HepG2 (cell line): ENCODE results near the gene GPLD1. TPM values are rescaled to one million over a fixed set of nuclear protein-coding genes. Genes with fewer than 3 reads are reported as not detected.
A peak's percentile ranks its signal among the peaks of the same experiment; 100 is the strongest.

ENCODE experiments used
- AGO1 ChIP-seq: fragments of 200-400 bp; formaldehyde crosslinking; IDR thresholded peaks from 2 replicates; pipeline ENCODE4 v1.6.1; 2017; ENCODE audit warnings: mild to moderate bottlenecking, low read depth, low read length, moderate library complexity; ENCODE audit not compliant: poor library complexity, severe bottlenecking
- ARID4A ChIP-seq: sonication (generic); formaldehyde crosslinking; IDR thresholded peaks from 2 replicates; pipeline ENCODE4 v1.5.0; 2020; ENCODE audit warnings: mild to moderate bottlenecking, missing genetic modification reagents, borderline replicate concordance
- HBP1 ChIP-seq: IDR thresholded peaks from 2 replicates; pipeline ENCODE4 v1.6.1; 2016; ENCODE audit warnings: low read depth, control low read depth
- ZFP36 ChIP-seq: fragments of 150-350 bp; IDR thresholded peaks from 2 replicates; pipeline ENCODE4 v1.6.1; 2018; ENCODE audit warnings: borderline replicate concordance, low read length, low read depth; ENCODE audit not compliant: partially characterized antibody
- ZFP82 ChIP-seq: sonication (generic); formaldehyde crosslinking; IDR thresholded peaks from 2 replicates; pipeline ENCODE4 v1.5.1; 2020; ENCODE audit warnings: mild to moderate bottlenecking, missing genetic modification reagents, borderline replicate concordance
- ZNF570 ChIP-seq: sonication (generic); formaldehyde crosslinking; IDR thresholded peaks from 2 replicates; pipeline ENCODE4 v1.4.0; 2020; ENCODE audit warnings: mild to moderate bottlenecking, missing genetic modification reagents, borderline replicate concordance
- ZNF580 ChIP-seq: IDR thresholded peaks from 2 replicates; pipeline ENCODE4 v1.6.1; 2016; ENCODE audit warnings: low read depth, borderline replicate concordance
- ZNF615 ChIP-seq: sonication (generic); formaldehyde crosslinking; IDR thresholded peaks from 2 replicates; pipeline ENCODE4 v1.5.0; 2020; ENCODE audit warnings: mild to moderate bottlenecking, missing genetic modification reagents, borderline replicate concordance
- ZNF720 ChIP-seq: sonication (generic); formaldehyde crosslinking; IDR thresholded peaks from 2 replicates; pipeline ENCODE4 v1.4.0; 2020; ENCODE audit warnings: missing genetic modification reagents
- ZNF784 ChIP-seq: sonication (generic); formaldehyde crosslinking; IDR thresholded peaks from 2 replicates; pipeline ENCODE4 v1.5.1; 2020; ENCODE audit warnings: missing genetic modification reagents, mild to moderate bottlenecking, borderline replicate concordance
- ZSCAN31 ChIP-seq: sonication (generic); formaldehyde crosslinking; IDR thresholded peaks from 2 replicates; pipeline ENCODE4 v1.5.0; 2020; ENCODE audit warnings: low read depth, mild to moderate bottlenecking, missing genetic modification reagents
- polyA plus RNA-seq, 8 experiments: library from polyadenylated mRNA; depleted of rRNA in 3 of 8; stranded (reverse) in 7 of 8; unstranded in 1 of 8; fragments of >200 nt; fragmentation: Illumina TruSeq in 4 of 8; extraction: Trizol in 4 of 8; gene quantifications; 2 replicates each; pipeline versions ENCODE4 v1.2.1 to v1.2.3, GENCODE V29; 2011 to 2016; ENCODE audit warnings: low read depth in 4 of 8, missing spikeins in 1 of 8, mixed read lengths in 1 of 8; ENCODE audit not compliant: insufficient read depth in 1 of 8
- total RNA-seq, 5 experiments: library from RNA; depleted of rRNA; stranded (reverse); fragments of >200 nt; fragmentation: Illumina TruSeq; extraction: Trizol; gene quantifications; 2 replicates each; pipeline ENCODE4 v1.2.3, GENCODE V29; 2016; ENCODE audit warnings: low read depth in 1 of 5
- TF ChIP-seq, protein P1 (sequence below): sonication (generic); formaldehyde crosslinking; IDR thresholded peaks from 2 replicates; pipeline ENCODE4 v1.8.1; 2022; ENCODE audit warnings: low read depth, mild to moderate bottlenecking, missing genetic modification reagents
- TF ChIP-seq, protein P2 (sequence below): IDR thresholded peaks from 2 replicates; pipeline ENCODE4 v1.6.1; 2018; ENCODE audit warnings: missing genetic modification reagents, mild to moderate bottlenecking, missing compliant biosample characterization
- TF ChIP-seq, protein P3 (sequence below): sonication (generic); formaldehyde crosslinking; conservative IDR thresholded peaks from 2 replicates; pipeline ENCODE4 v1.4.0; 2020; ENCODE audit warnings: missing genetic modification reagents

Gene GPLD1
- total and polyA plus RNA-seq, 2 of the 13 experiments (the other 11 are each of a cell fraction or from before 2014, with no cell fraction given) = 6.2 to 7.6 TPM

DNA sequence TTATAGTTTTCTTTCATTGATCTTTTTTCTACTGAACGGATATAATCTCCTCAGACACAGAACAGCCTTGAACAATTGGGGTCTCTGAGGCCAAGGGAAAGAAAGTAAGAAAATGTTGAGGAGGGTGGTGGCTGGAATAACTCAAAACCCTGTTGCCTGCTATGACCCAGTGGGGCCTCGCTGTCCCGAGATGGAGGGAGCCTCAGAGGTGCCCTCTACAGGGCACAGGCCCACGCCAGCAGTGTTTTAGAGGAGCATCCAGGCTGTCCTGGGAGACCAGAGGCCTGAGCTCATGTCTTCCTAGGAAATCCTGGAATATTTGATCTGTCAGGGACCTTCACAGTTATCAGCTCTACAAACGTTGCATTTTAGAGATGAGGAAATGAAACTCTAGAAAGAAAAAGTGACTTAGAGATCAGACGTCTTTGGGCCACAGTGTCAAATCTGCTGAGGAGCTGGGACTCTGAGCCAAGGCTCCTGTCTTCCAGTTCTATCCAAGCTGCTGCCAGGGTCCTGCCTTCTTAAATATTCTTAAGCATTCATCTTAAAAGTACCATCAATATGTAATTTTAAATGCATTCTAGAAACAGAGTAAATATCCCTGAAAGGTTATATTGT lies 31.7 kb upstream of the GPLD1 start (continued):
- TF ChIP-seq, protein P1, sequence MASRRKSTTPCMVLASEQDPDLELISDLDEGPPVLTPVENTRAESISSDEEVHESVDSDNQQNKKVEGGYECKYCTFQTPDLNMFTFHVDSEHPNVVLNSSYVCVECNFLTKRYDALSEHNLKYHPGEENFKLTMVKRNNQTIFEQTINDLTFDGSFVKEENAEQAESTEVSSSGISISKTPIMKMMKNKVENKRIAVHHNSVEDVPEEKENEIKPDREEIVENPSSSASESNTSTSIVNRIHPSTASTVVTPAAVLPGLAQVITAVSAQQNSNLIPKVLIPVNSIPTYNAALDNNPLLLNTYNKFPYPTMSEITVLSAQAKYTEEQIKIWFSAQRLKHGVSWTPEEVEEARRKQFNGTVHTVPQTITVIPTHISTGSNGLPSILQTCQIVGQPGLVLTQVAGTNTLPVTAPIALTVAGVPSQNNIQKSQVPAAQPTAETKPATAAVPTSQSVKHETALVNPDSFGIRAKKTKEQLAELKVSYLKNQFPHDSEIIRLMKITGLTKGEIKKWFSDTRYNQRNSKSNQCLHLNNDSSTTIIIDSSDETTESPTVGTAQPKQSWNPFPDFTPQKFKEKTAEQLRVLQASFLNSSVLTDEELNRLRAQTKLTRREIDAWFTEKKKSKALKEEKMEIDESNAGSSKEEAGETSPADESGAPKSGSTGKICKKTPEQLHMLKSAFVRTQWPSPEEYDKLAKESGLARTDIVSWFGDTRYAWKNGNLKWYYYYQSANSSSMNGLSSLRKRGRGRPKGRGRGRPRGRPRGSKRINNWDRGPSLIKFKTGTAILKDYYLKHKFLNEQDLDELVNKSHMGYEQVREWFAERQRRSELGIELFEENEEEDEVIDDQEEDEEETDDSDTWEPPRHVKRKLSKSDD = no peak
- TF ChIP-seq AGO1 (no peak), ZSCAN31 (no peak), ARID4A (CRISPR knock-in tag) (no peak), ZFP82 (CRISPR knock-in tag) (no peak), ZNF784 (CRISPR knock-in tag) (no peak), ZNF615 (CRISPR knock-in tag) (no peak), ZNF570 (CRISPR knock-in tag) (no peak), ZFP36 (no peak), HBP1 (no peak), ZNF720 (CRISPR knock-in tag) (no peak), ZNF580 (CRISPR knock-in tag) (no peak)
- TF ChIP-seq, protein P2, sequence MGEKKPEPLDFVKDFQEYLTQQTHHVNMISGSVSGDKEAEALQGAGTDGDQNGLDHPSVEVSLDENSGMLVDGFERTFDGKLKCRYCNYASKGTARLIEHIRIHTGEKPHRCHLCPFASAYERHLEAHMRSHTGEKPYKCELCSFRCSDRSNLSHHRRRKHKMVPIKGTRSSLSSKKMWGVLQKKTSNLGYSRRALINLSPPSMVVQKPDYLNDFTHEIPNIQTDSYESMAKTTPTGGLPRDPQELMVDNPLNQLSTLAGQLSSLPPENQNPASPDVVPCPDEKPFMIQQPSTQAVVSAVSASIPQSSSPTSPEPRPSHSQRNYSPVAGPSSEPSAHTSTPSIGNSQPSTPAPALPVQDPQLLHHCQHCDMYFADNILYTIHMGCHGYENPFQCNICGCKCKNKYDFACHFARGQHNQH (CRISPR knock-in tag) = peak; percentile 54; the same call in 1 of the 2 replicates
- TF ChIP-seq, protein P3, sequence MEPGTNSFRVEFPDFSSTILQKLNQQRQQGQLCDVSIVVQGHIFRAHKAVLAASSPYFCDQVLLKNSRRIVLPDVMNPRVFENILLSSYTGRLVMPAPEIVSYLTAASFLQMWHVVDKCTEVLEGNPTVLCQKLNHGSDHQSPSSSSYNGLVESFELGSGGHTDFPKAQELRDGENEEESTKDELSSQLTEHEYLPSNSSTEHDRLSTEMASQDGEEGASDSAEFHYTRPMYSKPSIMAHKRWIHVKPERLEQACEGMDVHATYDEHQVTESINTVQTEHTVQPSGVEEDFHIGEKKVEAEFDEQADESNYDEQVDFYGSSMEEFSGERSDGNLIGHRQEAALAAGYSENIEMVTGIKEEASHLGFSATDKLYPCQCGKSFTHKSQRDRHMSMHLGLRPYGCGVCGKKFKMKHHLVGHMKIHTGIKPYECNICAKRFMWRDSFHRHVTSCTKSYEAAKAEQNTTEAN (CRISPR knock-in tag) = no peak
